H1 (cell line): ENCODE data around the gene LTBP3. TPM values are rescaled to one million over a fixed set of nuclear protein-coding genes. Genes with fewer than 3 reads are reported as not detected.
A peak's percentile ranks its signal among the peaks of the same experiment; 100 is the strongest.

Source experiments
- CTCF ChIA-PET: fragments of 300-600 bp; sonication (Branson Sonifier 250); formaldehyde crosslinking; loops from one replicate; lab custom pipeline; 2021; ENCODE audit not compliant: partially characterized antibody; lab: Charles Lee
- POLR2A ChIA-PET: fragments of 300-600 bp; sonication (Branson Sonifier 250); formaldehyde crosslinking; loops from one replicate; lab custom pipeline; 2021; ENCODE audit warnings: inconsistent platforms; ENCODE audit not compliant: partially characterized antibody; lab: Charles Lee
- DNase-seq, 2 experiments: peaks; one replicate each; pipeline versions ENCODE4 v3.0.0 to v3.0.0-alpha.2; 2010 to 2022; ENCODE audit warnings: low spot score in 2 of 2, low read depth in 1 of 2, mixed read lengths in 1 of 2
- FAIRE-seq: peaks from 2 replicates; lab custom pipeline; 2011; peaks lifted over from hg19 to GRCh38; lab: Jason Lieb, UNC
- H2AFZ ChIP-seq: 2 replicates; pipeline ENCODE4 v1.8.1; 2012; ENCODE audit warnings: low read length, inconsistent platforms
- H2AK5ac ChIP-seq: 2 replicates; pipeline ENCODE4 v1.6.1; 2013; ENCODE audit warnings: low read depth, low read length
- H2BK120ac ChIP-seq: replicated peaks from 2 replicates; pipeline ENCODE3; 2013; ENCODE audit warnings: low read depth, low read length, inconsistent platforms
- H2BK12ac ChIP-seq: 2 replicates; pipeline ENCODE4 v1.6.1; 2013; ENCODE audit warnings: low read depth, low read length
- H2BK15ac ChIP-seq: 2 replicates; pipeline ENCODE4 v1.6.1; 2013; ENCODE audit warnings: low read length
- H2BK20ac ChIP-seq: 2 replicates; pipeline ENCODE4 v1.6.1; 2013; ENCODE audit warnings: low read length
- H2BK5ac ChIP-seq: 2 replicates; pipeline ENCODE4 v1.6.1; 2013; ENCODE audit warnings: low read depth, low read length
- H3K14ac ChIP-seq: 2 replicates; pipeline ENCODE4 v1.6.1; 2013; ENCODE audit warnings: inconsistent platforms; ENCODE audit not compliant: insufficient read length
- H3K18ac ChIP-seq: 2 replicates; pipeline ENCODE4 v1.6.1; 2013; ENCODE audit warnings: low read length; ENCODE audit errors: extremely low read depth
- H3K23ac ChIP-seq: 2 replicates; pipeline ENCODE4 v1.6.1; 2013; ENCODE audit warnings: inconsistent platforms; ENCODE audit not compliant: insufficient read length
- H3K23me2 ChIP-seq: 2 replicates; pipeline ENCODE4 v1.6.1; 2013; ENCODE audit warnings: low read depth, low read length
- H3K27ac ChIP-seq: 2 replicates; pipeline ENCODE4 v1.6.1; 2011; ENCODE audit warnings: low read depth, low read length, inconsistent platforms
- H3K27me3 ChIP-seq, 4 experiments: replicated peaks in 1 of 4; 1 replicate in 1 of 4; 2 replicates in 3 of 4; pipeline versions ENCODE4 v1.6.1 to v1.8.1; 2011 to 2013; ENCODE audit warnings: low read length in 3 of 4, mild to moderate bottlenecking in 3 of 4, inconsistent platforms in 2 of 4, mixed read lengths in 2 of 4, moderate library complexity in 1 of 4; ENCODE audit not compliant: control insufficient read depth in 3 of 4, insufficient read depth in 3 of 4; ENCODE audit errors: extremely low read depth in 1 of 4
- H3K36me3 ChIP-seq, 4 experiments: 2 replicates each; pipeline versions ENCODE4 v1.6.1 to v1.8.1; 2011 to 2013; ENCODE audit warnings: mild to moderate bottlenecking in 4 of 4, low read length in 3 of 4, moderate library complexity in 2 of 4, control low read depth in 1 of 4, inconsistent platforms in 1 of 4; ENCODE audit not compliant: insufficient read depth in 4 of 4, control insufficient read depth in 2 of 4
- H3K4ac ChIP-seq: replicated peaks from 2 replicates; pipeline ENCODE3; 2013; ENCODE audit warnings: low read length, low read depth, mixed read lengths, inconsistent platforms; ENCODE audit not compliant: insufficient read length
- H3K4me1 ChIP-seq, 4 experiments: replicated peaks in 1 of 4; 1 replicate in 1 of 4; 2 replicates in 3 of 4; pipeline versions ENCODE4 v1.6.1 to v1.8.1; 2011 to 2013; ENCODE audit warnings: low read length in 3 of 4, inconsistent platforms in 2 of 4, mixed read lengths in 1 of 4; ENCODE audit not compliant: insufficient read depth in 4 of 4, control insufficient read depth in 3 of 4
- H3K4me2 ChIP-seq, 2 experiments: 2 replicates each; pipeline versions ENCODE4 v1.6.1 to v1.8.1; 2011 to 2013; ENCODE audit warnings: low read depth in 2 of 2, low read length in 2 of 2, control low read depth in 1 of 2, inconsistent platforms in 1 of 2, mild to moderate bottlenecking in 1 of 2; ENCODE audit not compliant: insufficient read depth in 1 of 2
- H3K4me3 ChIP-seq, 4 experiments: fragments of 200-600, 300-600 bp in 1 of 4; sonication (generic), shearing (Covaris generic), sonication (Bioruptor Twin) in 1 of 4; 2 replicates each; pipeline versions ENCODE4 v1.5.1 to v1.8.1; 2011 to 2016; ENCODE audit warnings: low read length in 4 of 4, low read depth in 3 of 4, control low read depth in 2 of 4, inconsistent platforms in 2 of 4, mild to moderate bottlenecking in 2 of 4, mixed read lengths in 1 of 4, moderate library complexity in 1 of 4; ENCODE audit not compliant: insufficient read depth in 2 of 4; ENCODE audit errors: extremely low read depth in 1 of 4
- H3K56ac ChIP-seq: replicated peaks from 2 replicates; pipeline ENCODE3; 2013; ENCODE audit warnings: low read depth, mild to moderate bottlenecking, mixed read lengths, low read length, inconsistent platforms; ENCODE audit not compliant: insufficient read length
- H3K79me1 ChIP-seq: 2 replicates; pipeline ENCODE4 v1.6.1; 2013; ENCODE audit warnings: low read depth, low read length, control low read depth
- H3K79me2 ChIP-seq, 2 experiments: 2 replicates each; pipeline versions ENCODE4 v1.6.1 to v1.8.1; 2012 to 2013; ENCODE audit warnings: low read length in 2 of 2, mild to moderate bottlenecking in 2 of 2, inconsistent platforms in 1 of 2; ENCODE audit not compliant: insufficient read depth in 2 of 2, control insufficient read depth in 1 of 2
- H3K9ac ChIP-seq, 4 experiments: replicated peaks in 1 of 4; 1 replicate in 1 of 4; 2 replicates in 3 of 4; pipeline versions ENCODE4 v1.6.1 to v1.8.1; 2011 to 2013; ENCODE audit warnings: low read depth in 3 of 4, low read length in 3 of 4, control low read depth in 2 of 4, mild to moderate bottlenecking in 2 of 4, moderate library complexity in 2 of 4, inconsistent platforms in 1 of 4; ENCODE audit errors: extremely low read depth in 1 of 4
- H3K9me3 ChIP-seq, 2 experiments: 2 replicates each; pipeline versions ENCODE4 v1.6.1 to v1.8.1; 2012 to 2013; ENCODE audit warnings: mild to moderate bottlenecking in 2 of 2, moderate library complexity in 2 of 2, control low read depth in 1 of 2, inconsistent platforms in 1 of 2, low read depth in 1 of 2, low read length in 1 of 2, mixed read lengths in 1 of 2; ENCODE audit not compliant: insufficient read depth in 2 of 2
- H4K20me1 ChIP-seq, 2 experiments: replicated peaks in 1 of 2; 2 replicates each; pipeline versions ENCODE3 to v1.8.1; 2011 to 2013; ENCODE audit warnings: inconsistent platforms in 2 of 2, low read length in 2 of 2, mild to moderate bottlenecking in 1 of 2; ENCODE audit not compliant: insufficient read depth in 2 of 2, control insufficient read depth in 1 of 2
- H4K5ac ChIP-seq: 2 replicates; pipeline ENCODE4 v1.6.1; 2013; ENCODE audit warnings: low read length, low read depth, mixed read lengths, inconsistent platforms; ENCODE audit not compliant: insufficient read length
- H4K8ac ChIP-seq: 2 replicates; pipeline ENCODE4 v1.8.0; 2013; ENCODE audit warnings: mild to moderate bottlenecking, moderate library complexity, low read length, inconsistent platforms; ENCODE audit not compliant: insufficient read depth; ENCODE audit errors: extremely low read depth
- H4K91ac ChIP-seq: replicated peaks from 2 replicates; pipeline ENCODE3; 2013; ENCODE audit warnings: low read length, mixed read lengths, inconsistent platforms; ENCODE audit not compliant: insufficient read length
- ASH2L ChIP-seq: fragments of 200-600, 300-600 bp; sonication (generic); IDR thresholded peaks from one replicate; pipeline ENCODE4 v1.7.1; 2017; ENCODE audit warnings: low read length
- BCL11A ChIP-seq, 2 experiments: IDR thresholded peaks; one replicate each; pipeline ENCODE4 v1.6.1; 2011; ENCODE audit warnings: low read depth in 2 of 2, low read length in 2 of 2, mild to moderate bottlenecking in 2 of 2
- WGBS, 2 experiments: shearing (Covaris generic) in 1 of 2; methylation state at CpG; one replicate each; pipeline versions ENCODE4 v1.1.6 to v1.1.7; 2013 to 2015; ENCODE audit warnings: low lambda C conversion rate in 2 of 2, mixed read lengths in 2 of 2, inconsistent platforms in 1 of 2, low coverage in 1 of 2, missing lambda C conversion rate in 1 of 2; ENCODE audit not compliant: insufficient replicate concordance in 2 of 2, insufficient coverage in 1 of 2, insufficient read length in 1 of 2; ENCODE audit errors: extremely low coverage in 1 of 2, missing lambda C conversion rate in 1 of 2; 5-methylcytosine and 5-hydroxymethylcytosine counted together
- polyA plus RNA-seq, 7 experiments: library from polyadenylated mRNA; depleted of rRNA in 3 of 7; stranded (reverse) in 5 of 7; unstranded in 2 of 7; fragments of >200 nt in 5 of 7; fragments of 200-250 nt in 2 of 7; gene quantifications; 1 replicate in 5 of 7; 2 replicates in 1 of 7; 4 replicates in 1 of 7; pipeline versions ENCODE4 v1.2.1 to v1.2.3, GENCODE V29; 2011 to 2013; ENCODE audit warnings: missing spikeins in 2 of 7, mixed read lengths in 2 of 7
- total RNA-seq: library from RNA; stranded (reverse); fragmentation: NEBNext Ultra II Directional; extraction: Animal tissue kit (Norgen Biotek cat#: 25700); gene quantifications from 2 replicates; pipeline ENCODE4 v1.2.1, GENCODE V29; 2021
- TF ChIP-seq, protein P1 (sequence below): IDR thresholded peaks from 2 replicates; pipeline ENCODE4 v1.6.1; 2012; ENCODE audit warnings: low read length, inconsistent platforms
- TF ChIP-seq, protein P2 (sequence below): IDR thresholded peaks from 2 replicates; pipeline ENCODE4 v1.6.1; 2012; ENCODE audit warnings: inconsistent platforms

LTBP3 gene
- total and polyA plus RNA-seq, 2 of the 8 experiments (the other 6 are each of a cell fraction or from before 2014, with no cell fraction given): 12.8 to 17.8 TPM

DNA sequence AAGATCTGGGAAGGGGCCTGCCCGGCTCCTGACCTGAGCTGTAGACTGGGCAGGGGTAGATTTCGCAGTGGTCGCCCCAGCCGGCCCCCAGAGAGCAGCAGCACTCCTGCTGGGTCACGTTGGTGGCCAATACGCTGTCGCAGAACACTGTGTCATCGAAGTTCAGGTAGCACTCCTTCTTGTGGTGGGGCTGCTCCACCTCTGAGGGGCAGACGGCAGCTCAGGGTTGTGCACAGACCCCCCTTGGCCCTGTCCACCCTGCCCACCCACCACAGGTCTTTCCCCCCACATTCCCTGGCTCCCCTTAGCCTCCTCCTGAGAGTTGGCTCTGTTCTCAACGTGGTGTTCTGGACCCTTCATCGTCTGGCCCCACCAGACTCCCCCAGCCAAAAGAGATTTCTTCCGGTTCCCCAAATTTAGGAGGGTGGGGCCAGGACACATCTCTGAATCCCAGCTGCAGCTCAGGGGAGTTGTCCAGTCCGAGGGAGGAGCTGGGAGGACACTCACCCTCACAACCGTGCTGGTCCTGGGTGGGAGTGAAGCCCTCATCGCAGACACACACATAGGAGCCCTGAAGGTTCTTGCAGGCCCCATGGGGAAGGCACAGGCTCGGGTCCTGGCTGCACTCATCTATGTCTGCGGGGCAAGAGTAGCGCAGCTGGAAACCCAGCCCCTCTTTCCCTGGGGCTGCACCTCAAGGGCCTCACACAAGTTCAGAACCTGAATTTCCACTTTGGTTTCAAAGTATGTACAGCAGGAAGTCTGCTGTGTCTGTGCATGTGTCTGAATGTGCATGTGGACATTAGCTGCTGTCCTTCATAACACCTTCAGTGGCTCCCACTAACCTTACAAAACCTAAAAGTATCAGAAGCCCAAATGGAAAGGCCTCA, 16.8 kb downstream of the LTBP3 start:
- Histone ChIP-seq H3K23me2 (peaks cover 20% of the 10 kb centered on the region), H3K9me3 (no peaks in the 10 kb centered on the region), H2BK120ac (no peak overlapping the region), H3K14ac (no peak overlapping the region), H2AK5ac (0 out of 2 replicates have a peak overlapping the region, but pooled peaks have one; percentile 90), H3K4me2 (peak overlapping the region; percentile 64 to 89; a peak in 3 of 4 replicates), H3K4me3 (peak overlapping the region in 3 of 4 experiments; percentile 41 to 68 (median 50); a peak in 5 of 8 replicates), H2AFZ (no peak overlapping the region), H3K27ac (no peak overlapping the region), H2BK5ac (peak overlapping the region; percentile 78), H4K5ac (no peak overlapping the region), H3K4me1 (peaks cover 0 to 12% (median 2%) of the 10 kb centered on the region in 4 experiments; a peak in 5 of 7 replicates), H2BK20ac (no peak overlapping the region), H3K79me2 (no peaks in the 10 kb centered on the region), H2BK15ac (peak overlapping the region; percentile 72), H2BK12ac (0 out of 2 replicates have a peak overlapping the region, but pooled peaks have one; percentile 27), H3K9ac (no peak overlapping the region), H3K56ac (no peak overlapping the region), H4K91ac (peak overlapping the region; percentile 39), H3K27me3 (peaks cover 2 to 46% (median 30%) of the 10 kb centered on the region in 4 experiments), H3K4ac (no peak overlapping the region), H3K18ac (peak overlapping the region; percentile 71; the same call in 1 of the 2 replicates), H4K8ac (no peak overlapping the region; the same call in 1 of the 2 replicates), H3K36me3 (peaks cover 0 to 4% (median 0%) of the 10 kb centered on the region in 4 experiments; a peak in 3 of 8 replicates), H3K79me1 (no peaks in the 10 kb centered on the region), H4K20me1 (peaks cover 3 to 18% of the 10 kb centered on the region in 2 experiments), H3K23ac (no peak overlapping the region)
- ChIA-PET CTCF (interaction anchor here (0.6 to 10.5 kb wide), 35 partner anchors 8 to 381 kb away, joined by 3 to 284 read pairs (median 5); partner anchors contain the start of genes EHBP1L1, FAM89B, KCNK7 and LTBP3), POLR2A (interaction anchor here (0.8 to 5.2 kb wide), 18 partner anchors 7 to 119 kb away, joined by 3 to 62 read pairs (median 6); partner anchors contain the start of genes EHBP1L1, FAM89B, MALAT1 and NEAT1)
- WGBS, 2 experiments: 54% methylated on average over 18 of the region's 18 CpGs; no CpG with 5 or more reads in 1 of the 2 experiments
- DNase-seq: no peak
- no peak for FAIRE-seq
- TF ChIP-seq ASH2L (no peak), BCL11A (IDR thresholded peaks at IDR 0.05; ENCODE audit: low read depth in 2 of 2, low read length in 2 of 2) (no peak)
- TF ChIP-seq, protein P1, sequence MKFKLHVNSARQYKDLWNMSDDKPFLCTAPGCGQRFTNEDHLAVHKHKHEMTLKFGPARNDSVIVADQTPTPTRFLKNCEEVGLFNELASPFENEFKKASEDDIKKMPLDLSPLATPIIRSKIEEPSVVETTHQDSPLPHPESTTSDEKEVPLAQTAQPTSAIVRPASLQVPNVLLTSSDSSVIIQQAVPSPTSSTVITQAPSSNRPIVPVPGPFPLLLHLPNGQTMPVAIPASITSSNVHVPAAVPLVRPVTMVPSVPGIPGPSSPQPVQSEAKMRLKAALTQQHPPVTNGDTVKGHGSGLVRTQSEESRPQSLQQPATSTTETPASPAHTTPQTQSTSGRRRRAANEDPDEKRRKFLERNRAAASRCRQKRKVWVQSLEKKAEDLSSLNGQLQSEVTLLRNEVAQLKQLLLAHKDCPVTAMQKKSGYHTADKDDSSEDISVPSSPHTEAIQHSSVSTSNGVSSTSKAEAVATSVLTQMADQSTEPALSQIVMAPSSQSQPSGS: no peak
- TF ChIP-seq, protein P2, sequence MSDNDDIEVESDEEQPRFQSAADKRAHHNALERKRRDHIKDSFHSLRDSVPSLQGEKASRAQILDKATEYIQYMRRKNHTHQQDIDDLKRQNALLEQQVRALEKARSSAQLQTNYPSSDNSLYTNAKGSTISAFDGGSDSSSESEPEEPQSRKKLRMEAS: no peak
